HepG2 (cell line): ENCODE results near the gene PLEKHA3. TPM values are rescaled to one million over a fixed set of nuclear protein-coding genes. Genes with fewer than 3 reads are reported as not detected.

Source experiments
- ATRX ChIP-seq: sonication (generic); formaldehyde crosslinking; IDR thresholded peaks from 2 replicates; pipeline ENCODE4 v1.4.0; 2020; ENCODE audit warnings: missing genetic modification reagents, borderline replicate concordance
- GATAD2A ChIP-seq: IDR thresholded peaks from 2 replicates; pipeline ENCODE4 v1.6.1; 2016
- IRX3 ChIP-seq: sonication (generic); formaldehyde crosslinking; IDR thresholded peaks from 2 replicates; pipeline ENCODE4 v1.8.1; 2023; ENCODE audit warnings: mild to moderate bottlenecking, low read depth, missing genetic modification reagents, borderline replicate concordance
- MIER3 ChIP-seq: IDR thresholded peaks from 2 replicates; pipeline ENCODE4 v1.6.1; 2016; ENCODE audit warnings: missing compliant biosample characterization, borderline replicate concordance
- MYNN ChIP-seq: sonication (generic); formaldehyde crosslinking; IDR thresholded peaks from 2 replicates; pipeline ENCODE4 v1.4.0; 2020; ENCODE audit warnings: mild to moderate bottlenecking, low read depth, missing genetic modification reagents
- SIX1 ChIP-seq: sonication (generic); formaldehyde crosslinking; IDR thresholded peaks from 2 replicates; pipeline ENCODE4 v1.4.0; 2020; ENCODE audit warnings: missing genetic modification reagents, borderline replicate concordance
- SMYD3 ChIP-seq: sonication (generic); formaldehyde crosslinking; IDR thresholded peaks from 2 replicates; pipeline ENCODE4 v1.8.1; 2023; ENCODE audit warnings: mild to moderate bottlenecking, missing genetic modification reagents
- ZNF615 ChIP-seq: sonication (generic); formaldehyde crosslinking; IDR thresholded peaks from 2 replicates; pipeline ENCODE4 v1.5.0; 2020; ENCODE audit warnings: mild to moderate bottlenecking, missing genetic modification reagents, borderline replicate concordance
- polyA plus RNA-seq, 8 experiments: library from polyadenylated mRNA; depleted of rRNA in 3 of 8; stranded (reverse) in 7 of 8; unstranded in 1 of 8; fragments of >200 nt; fragmentation: Illumina TruSeq in 4 of 8; extraction: Trizol in 4 of 8; gene quantifications; 2 replicates each; pipeline versions ENCODE4 v1.2.1 to v1.2.3, GENCODE V29; 2011 to 2016; ENCODE audit warnings: low read depth in 4 of 8, missing spikeins in 1 of 8, mixed read lengths in 1 of 8; ENCODE audit not compliant: insufficient read depth in 1 of 8
- total RNA-seq, 5 experiments: library from RNA; depleted of rRNA; stranded (reverse); fragments of >200 nt; fragmentation: Illumina TruSeq; extraction: Trizol; gene quantifications; 2 replicates each; pipeline ENCODE4 v1.2.3, GENCODE V29; 2016; ENCODE audit warnings: low read depth in 1 of 5
- TF ChIP-seq, protein P1 (sequence below), 2 experiments: fragments of 450-650 bp in 1 of 2; sonication (generic) in 1 of 2; formaldehyde crosslinking; IDR thresholded peaks; 2 replicates each; pipeline versions ENCODE4 v1.5.0 to v1.8.0; 2020 to 2022; ENCODE audit warnings: mild to moderate bottlenecking in 1 of 2, missing genetic modification reagents in 1 of 2
- TF ChIP-seq, protein P2 (sequence below): sonication (generic); formaldehyde crosslinking; IDR thresholded peaks from 2 replicates; pipeline ENCODE4 v1.5.0; 2020; ENCODE audit warnings: mild to moderate bottlenecking, missing genetic modification reagents
- TF ChIP-seq, protein P3 (sequence below): sonication (generic); formaldehyde crosslinking; IDR thresholded peaks from 2 replicates; pipeline ENCODE4 v1.9.0; 2021; ENCODE audit warnings: mild to moderate bottlenecking, missing genetic modification reagents
- TF ChIP-seq, protein P4 (sequence below): sonication (generic); formaldehyde crosslinking; IDR thresholded peaks from 2 replicates; pipeline ENCODE4 v1.5.0; 2020; ENCODE audit warnings: mild to moderate bottlenecking, missing genetic modification reagents
- TF ChIP-seq, protein P5 (sequence below): fragments of 450-650 bp; IDR thresholded peaks from 2 replicates; pipeline ENCODE4 v1.6.1; 2016

The PLEKHA3 gene
- total and polyA plus RNA-seq, 2 of the 13 experiments (the other 11 are each of a cell fraction or from before 2014, with no cell fraction given) = 11.7 to 23.1 TPM

DNA sequence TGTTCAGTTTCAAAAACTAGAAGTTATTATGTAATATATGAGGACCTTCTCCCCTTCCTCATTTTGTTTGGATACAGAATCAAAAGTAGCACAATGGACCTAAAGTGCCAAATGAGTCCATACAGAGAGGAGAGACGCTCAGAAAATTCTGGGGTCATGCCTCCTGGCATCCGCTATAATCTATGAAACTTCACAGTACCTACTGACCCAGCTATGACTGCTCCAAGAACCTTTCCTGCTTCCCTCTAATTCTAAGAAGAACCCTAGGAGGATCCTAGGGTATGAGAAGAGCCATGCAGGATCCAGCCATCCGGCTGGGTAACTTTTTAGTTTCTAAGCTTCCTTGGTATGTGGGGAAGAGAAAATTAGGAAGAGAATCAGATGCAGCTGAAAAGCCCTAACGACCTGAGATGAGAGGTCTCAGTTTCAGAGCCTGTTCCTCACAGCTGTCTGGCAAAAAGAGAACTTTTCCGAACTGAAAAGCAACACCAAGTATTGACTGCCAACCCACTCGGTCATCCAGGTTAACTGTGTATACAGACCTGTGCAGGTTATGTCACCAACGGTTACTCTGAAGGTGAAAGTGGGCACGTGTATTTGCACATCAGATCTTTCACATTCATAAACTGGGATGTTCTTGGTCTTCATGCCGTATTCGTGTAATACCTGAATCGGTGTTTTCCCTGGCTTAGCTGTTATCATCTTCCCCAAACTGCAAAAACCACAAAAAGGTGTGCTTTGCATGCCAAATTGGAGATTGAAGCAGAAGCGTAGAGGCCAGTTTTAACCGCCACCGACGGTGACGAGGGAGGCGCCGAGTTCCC, 30.3 kb upstream of the PLEKHA3 start (continued):
- TF ChIP-seq, protein P1, sequence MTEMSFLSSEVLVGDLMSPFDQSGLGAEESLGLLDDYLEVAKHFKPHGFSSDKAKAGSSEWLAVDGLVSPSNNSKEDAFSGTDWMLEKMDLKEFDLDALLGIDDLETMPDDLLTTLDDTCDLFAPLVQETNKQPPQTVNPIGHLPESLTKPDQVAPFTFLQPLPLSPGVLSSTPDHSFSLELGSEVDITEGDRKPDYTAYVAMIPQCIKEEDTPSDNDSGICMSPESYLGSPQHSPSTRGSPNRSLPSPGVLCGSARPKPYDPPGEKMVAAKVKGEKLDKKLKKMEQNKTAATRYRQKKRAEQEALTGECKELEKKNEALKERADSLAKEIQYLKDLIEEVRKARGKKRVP (CRISPR knock-in tag; IDR thresholded peaks at IDR 0.05) = 0 out of 4 replicates have a peak, but pooled peaks of 1 of the 2 experiments have one; percentile 14
- TF ChIP-seq, protein P2, sequence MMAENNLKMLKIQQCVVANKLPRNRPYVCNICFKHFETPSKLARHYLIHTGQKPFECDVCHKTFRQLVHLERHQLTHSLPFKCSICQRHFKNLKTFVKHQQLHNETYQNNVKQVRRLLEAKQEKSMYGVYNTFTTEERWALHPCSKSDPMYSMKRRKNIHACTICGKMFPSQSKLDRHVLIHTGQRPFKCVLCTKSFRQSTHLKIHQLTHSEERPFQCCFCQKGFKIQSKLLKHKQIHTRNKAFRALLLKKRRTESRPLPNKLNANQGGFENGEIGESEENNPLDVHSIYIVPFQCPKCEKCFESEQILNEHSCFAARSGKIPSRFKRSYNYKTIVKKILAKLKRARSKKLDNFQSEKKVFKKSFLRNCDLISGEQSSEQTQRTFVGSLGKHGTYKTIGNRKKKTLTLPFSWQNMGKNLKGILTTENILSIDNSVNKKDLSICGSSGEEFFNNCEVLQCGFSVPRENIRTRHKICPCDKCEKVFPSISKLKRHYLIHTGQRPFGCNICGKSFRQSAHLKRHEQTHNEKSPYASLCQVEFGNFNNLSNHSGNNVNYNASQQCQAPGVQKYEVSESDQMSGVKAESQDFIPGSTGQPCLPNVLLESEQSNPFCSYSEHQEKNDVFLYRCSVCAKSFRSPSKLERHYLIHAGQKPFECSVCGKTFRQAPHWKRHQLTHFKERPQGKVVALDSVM (CRISPR knock-in tag) = 0 out of 2 replicates have a peak, but pooled peaks have one; percentile 44
- peak; percentile 89; the same call in 1 of the 2 replicates for TF ChIP-seq ZNF615 (CRISPR knock-in tag)
- TF ChIP-seq, protein P3, sequence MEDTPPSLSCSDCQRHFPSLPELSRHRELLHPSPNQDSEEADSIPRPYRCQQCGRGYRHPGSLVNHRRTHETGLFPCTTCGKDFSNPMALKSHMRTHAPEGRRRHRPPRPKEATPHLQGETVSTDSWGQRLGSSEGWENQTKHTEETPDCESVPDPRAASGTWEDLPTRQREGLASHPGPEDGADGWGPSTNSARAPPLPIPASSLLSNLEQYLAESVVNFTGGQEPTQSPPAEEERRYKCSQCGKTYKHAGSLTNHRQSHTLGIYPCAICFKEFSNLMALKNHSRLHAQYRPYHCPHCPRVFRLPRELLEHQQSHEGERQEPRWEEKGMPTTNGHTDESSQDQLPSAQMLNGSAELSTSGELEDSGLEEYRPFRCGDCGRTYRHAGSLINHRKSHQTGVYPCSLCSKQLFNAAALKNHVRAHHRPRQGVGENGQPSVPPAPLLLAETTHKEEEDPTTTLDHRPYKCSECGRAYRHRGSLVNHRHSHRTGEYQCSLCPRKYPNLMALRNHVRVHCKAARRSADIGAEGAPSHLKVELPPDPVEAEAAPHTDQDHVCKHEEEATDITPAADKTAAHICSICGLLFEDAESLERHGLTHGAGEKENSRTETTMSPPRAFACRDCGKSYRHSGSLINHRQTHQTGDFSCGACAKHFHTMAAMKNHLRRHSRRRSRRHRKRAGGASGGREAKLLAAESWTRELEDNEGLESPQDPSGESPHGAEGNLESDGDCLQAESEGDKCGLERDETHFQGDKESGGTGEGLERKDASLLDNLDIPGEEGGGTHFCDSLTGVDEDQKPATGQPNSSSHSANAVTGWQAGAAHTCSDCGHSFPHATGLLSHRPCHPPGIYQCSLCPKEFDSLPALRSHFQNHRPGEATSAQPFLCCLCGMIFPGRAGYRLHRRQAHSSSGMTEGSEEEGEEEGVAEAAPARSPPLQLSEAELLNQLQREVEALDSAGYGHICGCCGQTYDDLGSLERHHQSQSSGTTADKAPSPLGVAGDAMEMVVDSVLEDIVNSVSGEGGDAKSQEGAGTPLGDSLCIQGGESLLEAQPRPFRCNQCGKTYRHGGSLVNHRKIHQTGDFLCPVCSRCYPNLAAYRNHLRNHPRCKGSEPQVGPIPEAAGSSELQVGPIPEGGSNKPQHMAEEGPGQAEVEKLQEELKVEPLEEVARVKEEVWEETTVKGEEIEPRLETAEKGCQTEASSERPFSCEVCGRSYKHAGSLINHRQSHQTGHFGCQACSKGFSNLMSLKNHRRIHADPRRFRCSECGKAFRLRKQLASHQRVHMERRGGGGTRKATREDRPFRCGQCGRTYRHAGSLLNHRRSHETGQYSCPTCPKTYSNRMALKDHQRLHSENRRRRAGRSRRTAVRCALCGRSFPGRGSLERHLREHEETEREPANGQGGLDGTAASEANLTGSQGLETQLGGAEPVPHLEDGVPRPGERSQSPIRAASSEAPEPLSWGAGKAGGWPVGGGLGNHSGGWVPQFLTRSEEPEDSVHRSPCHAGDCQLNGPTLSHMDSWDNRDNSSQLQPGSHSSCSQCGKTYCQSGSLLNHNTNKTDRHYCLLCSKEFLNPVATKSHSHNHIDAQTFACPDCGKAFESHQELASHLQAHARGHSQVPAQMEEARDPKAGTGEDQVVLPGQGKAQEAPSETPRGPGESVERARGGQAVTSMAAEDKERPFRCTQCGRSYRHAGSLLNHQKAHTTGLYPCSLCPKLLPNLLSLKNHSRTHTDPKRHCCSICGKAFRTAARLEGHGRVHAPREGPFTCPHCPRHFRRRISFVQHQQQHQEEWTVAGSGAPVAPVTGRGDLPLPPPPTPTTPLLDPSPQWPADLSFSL = 0 out of 2 replicates have a peak, but pooled peaks have one; percentile 16
- peak; percentile 45; the same call in 1 of the 2 replicates for TF ChIP-seq SMYD3
- TF ChIP-seq, protein P4, sequence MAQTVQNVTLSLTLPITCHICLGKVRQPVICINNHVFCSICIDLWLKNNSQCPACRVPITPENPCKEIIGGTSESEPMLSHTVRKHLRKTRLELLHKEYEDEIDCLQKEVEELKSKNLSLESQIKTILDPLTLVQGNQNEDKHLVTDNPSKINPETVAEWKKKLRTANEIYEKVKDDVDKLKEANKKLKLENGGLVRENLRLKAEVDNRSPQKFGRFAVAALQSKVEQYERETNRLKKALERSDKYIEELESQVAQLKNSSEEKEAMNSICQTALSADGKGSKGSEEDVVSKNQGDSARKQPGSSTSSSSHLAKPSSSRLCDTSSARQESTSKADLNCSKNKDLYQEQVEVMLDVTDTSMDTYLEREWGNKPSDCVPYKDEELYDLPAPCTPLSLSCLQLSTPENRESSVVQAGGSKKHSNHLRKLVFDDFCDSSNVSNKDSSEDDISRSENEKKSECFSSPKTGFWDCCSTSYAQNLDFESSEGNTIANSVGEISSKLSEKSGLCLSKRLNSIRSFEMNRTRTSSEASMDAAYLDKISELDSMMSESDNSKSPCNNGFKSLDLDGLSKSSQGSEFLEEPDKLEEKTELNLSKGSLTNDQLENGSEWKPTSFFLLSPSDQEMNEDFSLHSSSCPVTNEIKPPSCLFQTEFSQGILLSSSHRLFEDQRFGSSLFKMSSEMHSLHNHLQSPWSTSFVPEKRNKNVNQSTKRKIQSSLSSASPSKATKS (CRISPR knock-in tag) = peak; percentile 50; the same call in 1 of the 2 replicates
- TF ChIP-seq SIX1 (CRISPR knock-in tag) = no peak
- TF ChIP-seq MYNN (CRISPR knock-in tag) = no peak
- TF ChIP-seq ATRX (CRISPR knock-in tag) = peak; percentile 87; the same call in 1 of the 2 replicates
- TF ChIP-seq GATAD2A (CRISPR knock-in tag) = 0 out of 2 replicates have a peak, but pooled peaks have one; percentile 11
- TF ChIP-seq MIER3 (CRISPR knock-in tag) = no peak; the same call in 1 of the 2 replicates
- TF ChIP-seq, protein P5, sequence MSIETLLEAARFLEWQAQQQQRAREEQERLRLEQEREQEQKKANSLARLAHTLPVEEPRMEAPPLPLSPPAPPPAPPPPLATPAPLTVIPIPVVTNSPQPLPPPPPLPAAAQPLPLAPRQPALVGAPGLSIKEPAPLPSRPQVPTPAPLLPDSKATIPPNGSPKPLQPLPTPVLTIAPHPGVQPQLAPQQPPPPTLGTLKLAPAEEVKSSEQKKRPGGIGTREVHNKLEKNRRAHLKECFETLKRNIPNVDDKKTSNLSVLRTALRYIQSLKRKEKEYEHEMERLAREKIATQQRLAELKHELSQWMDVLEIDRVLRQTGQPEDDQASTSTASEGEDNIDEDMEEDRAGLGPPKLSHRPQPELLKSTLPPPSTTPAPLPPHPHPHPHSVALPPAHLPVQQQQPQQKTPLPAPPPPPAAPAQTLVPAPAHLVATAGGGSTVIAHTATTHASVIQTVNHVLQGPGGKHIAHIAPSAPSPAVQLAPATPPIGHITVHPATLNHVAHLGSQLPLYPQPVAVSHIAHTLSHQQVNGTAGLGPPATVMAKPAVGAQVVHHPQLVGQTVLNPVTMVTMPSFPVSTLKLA = no peak
- peak; percentile 43; the same call in 1 of the 2 replicates for TF ChIP-seq IRX3 (CRISPR knock-in tag)
